GM12878 (cell line): ENCODE data around the gene GOLIM4. TPM values are rescaled to one million over a fixed set of nuclear protein-coding genes. Genes with fewer than 3 reads are reported as not detected.

Source experiments
- CBX5 ChIP-seq: sonication (generic); IDR thresholded peaks from 2 replicates; pipeline ENCODE4 v1.6.1; 2016; ENCODE audit warnings: low read depth, moderate library complexity, mild to moderate bottlenecking, inconsistent platforms
- EP300 ChIP-seq, 2 experiments: fragments of 150-350 bp in 1 of 2; IDR thresholded peaks; 2 replicates each; pipeline ENCODE4 v1.6.1; 2011 to 2012; ENCODE audit warnings: low read depth in 2 of 2, low read length in 2 of 2, borderline replicate concordance in 1 of 2, improper control_type of control experiment in 1 of 2, inconsistent platforms in 1 of 2; ENCODE audit not compliant: control insufficient read depth in 1 of 2
- ESRRA ChIP-seq: IDR thresholded peaks from 2 replicates; pipeline ENCODE4 v1.6.1; 2012; ENCODE audit warnings: mild to moderate bottlenecking, low read length, improper control_type of control experiment
- FOXM1 ChIP-seq: IDR thresholded peaks from 2 replicates; pipeline ENCODE4 v1.6.1; 2012; ENCODE audit warnings: low read depth, mild to moderate bottlenecking, inconsistent platforms, low read length, moderate library complexity
- HCFC1 ChIP-seq: fragments of 150-350 bp; IDR thresholded peaks from 2 replicates; pipeline ENCODE4 v1.6.1; 2014; ENCODE audit warnings: low read length
- JUNB ChIP-seq: IDR thresholded peaks from 2 replicates; pipeline ENCODE4 v1.6.1; 2016; ENCODE audit warnings: antibody characterized with exemption, mild to moderate bottlenecking
- MYC ChIP-seq: IDR thresholded peaks from 2 replicates; pipeline ENCODE4 v1.6.1; 2011; ENCODE audit warnings: mild to moderate bottlenecking, low read length, moderate library complexity, inconsistent platforms; ENCODE audit not compliant: insufficient read depth, insufficient replicate concordance, insufficient read length, severe bottlenecking
- NFXL1 ChIP-seq: fragments of 450-650 bp; IDR thresholded peaks from 2 replicates; pipeline ENCODE4 v1.6.1; 2017; ENCODE audit warnings: antibody characterized with exemption, mild to moderate bottlenecking, borderline replicate concordance
- NR2C2 ChIP-seq: IDR thresholded peaks from 2 replicates; pipeline ENCODE4 v1.6.1; 2011; ENCODE audit warnings: borderline replicate concordance, low read depth; ENCODE audit not compliant: control insufficient read depth, insufficient read length
- POLR2AphosphoS2 ChIP-seq: IDR thresholded peaks from 2 replicates; pipeline ENCODE4 v1.6.1; 2011; ENCODE audit warnings: low read depth, mild to moderate bottlenecking, low read length, improper control_type of control experiment, moderate library complexity
- POU2F2 ChIP-seq: IDR thresholded peaks from 3 replicates; pipeline ENCODE4 v1.6.1; 2011; ENCODE audit warnings: low read depth, mild to moderate bottlenecking, low read length, borderline replicate concordance
- RELA ChIP-seq: fragments of 450-650 bp; IDR thresholded peaks from 2 replicates; pipeline ENCODE4 v1.8.0; 2014; ENCODE audit warnings: borderline replicate concordance; ENCODE audit not compliant: partially characterized antibody
- STAT1 ChIP-seq: fragments of 450-650 bp; conservative IDR thresholded peaks from 2 replicates; pipeline ENCODE4 v1.6.1; 2014; ENCODE audit warnings: antibody characterized with exemption, mild to moderate bottlenecking
- ZBED1 ChIP-seq: IDR thresholded peaks from 2 replicates; pipeline ENCODE4 v1.6.1; 2016; ENCODE audit warnings: borderline replicate concordance
- ZNF274 ChIP-seq: IDR thresholded peaks from one replicate; pipeline ENCODE4 v1.8.0; 2011; ENCODE audit not compliant: insufficient read length, insufficient read depth
- ZNF622 ChIP-seq: fragments of 450-650 bp; IDR thresholded peaks from 2 replicates; pipeline ENCODE4 v1.6.1; 2017; ENCODE audit warnings: mild to moderate bottlenecking, inconsistent platforms
- polyA plus RNA-seq, 11 experiments: library from polyadenylated mRNA; depleted of rRNA in 4 of 11; unstranded in 6 of 11; stranded (reverse) in 5 of 11; fragments of >200 nt; fragmentation: Nextera tagmentation in 4 of 11; fragmentation: Illumina TruSeq in 1 of 11; extraction: Ambion mirVana in 4 of 11; extraction: Trizol in 1 of 11; gene quantifications; 1 replicate in 1 of 11; 2 replicates in 10 of 11; pipeline versions ENCODE4 v1.2.1 to v1.2.3, GENCODE V29; 2011 to 2016; ENCODE audit warnings: inconsistent platforms in 2 of 11, missing spikeins in 2 of 11, low read depth in 1 of 11
- total RNA-seq, 4 experiments: library from RNA; depleted of rRNA in 3 of 4; stranded (reverse); fragments of >200 nt in 3 of 4; fragmentation: Illumina TruSeq in 1 of 4; extraction: Trizol in 1 of 4; gene quantifications; 2 replicates each; pipeline versions ENCODE4 v1.2.1 to v1.2.3, GENCODE V29; 2013 to 2021
- TF ChIP-seq, protein P1 (sequence below): fragments of 450-650 bp; IDR thresholded peaks from 2 replicates; pipeline ENCODE4 v1.6.1; 2017; ENCODE audit warnings: mild to moderate bottlenecking, moderate library complexity
- TF ChIP-seq, protein P2 (sequence below): fragments of 150-350 bp; IDR thresholded peaks from 2 replicates; pipeline ENCODE4 v1.6.1; 2014; ENCODE audit warnings: mild to moderate bottlenecking, low read depth, low read length
- TF ChIP-seq, protein P3 (sequence below): fragments of 450-650 bp; IDR thresholded peaks from 2 replicates; pipeline ENCODE4 v1.6.1; 2017; ENCODE audit warnings: antibody characterized with exemption, mild to moderate bottlenecking, moderate library complexity
- TF ChIP-seq, protein P4 (sequence below): IDR thresholded peaks from 2 replicates; pipeline ENCODE4 v1.6.1; 2011; ENCODE audit warnings: borderline replicate concordance, low read depth, mild to moderate bottlenecking, moderate library complexity, low read length; ENCODE audit not compliant: insufficient read depth, poor library complexity, severe bottlenecking

The GOLIM4 gene
- total and polyA plus RNA-seq, 10 of the 15 experiments (the other 5 are each of a cell fraction or from before 2014, with no cell fraction given), result 11.1 to 32.4 (median 19.3) TPM

DNA sequence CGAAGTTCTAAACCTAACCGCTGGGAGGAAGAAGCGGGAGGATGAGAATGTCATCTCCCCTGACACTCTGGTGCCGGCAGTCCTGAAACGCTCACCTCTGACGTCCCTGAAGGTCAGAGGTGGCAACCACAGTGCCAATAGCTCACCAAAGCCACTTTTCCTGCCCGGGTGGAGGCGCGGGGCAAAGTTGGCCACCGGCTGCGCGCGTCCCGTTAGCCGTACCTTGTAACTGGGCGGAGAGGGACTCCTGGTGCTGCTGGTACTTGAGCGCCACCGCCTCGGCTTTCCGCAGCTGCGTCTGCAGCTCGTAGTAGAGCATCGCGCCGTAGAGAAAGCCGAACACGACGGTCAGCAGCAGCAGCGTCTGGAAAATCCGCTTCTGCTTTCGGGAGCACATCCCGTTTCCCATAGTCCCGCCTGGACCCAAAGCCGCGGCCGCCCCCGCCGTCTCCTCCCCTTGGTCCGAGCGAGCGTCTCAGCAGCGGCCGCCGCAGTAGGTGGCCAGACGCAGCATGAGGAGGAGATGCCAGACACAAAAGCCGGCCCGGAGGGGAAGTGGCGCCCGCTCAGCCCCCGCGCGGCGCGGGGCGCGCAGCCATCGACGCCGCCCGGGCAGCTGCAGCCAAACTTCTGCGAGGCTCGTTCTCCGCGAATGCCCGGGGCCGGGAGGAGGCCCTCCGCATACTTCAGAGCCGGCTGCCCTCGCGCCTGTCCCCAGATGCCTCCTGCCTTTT lies 680 bp downstream of the GOLIM4 start (continued):
- TF ChIP-seq, protein P1, sequence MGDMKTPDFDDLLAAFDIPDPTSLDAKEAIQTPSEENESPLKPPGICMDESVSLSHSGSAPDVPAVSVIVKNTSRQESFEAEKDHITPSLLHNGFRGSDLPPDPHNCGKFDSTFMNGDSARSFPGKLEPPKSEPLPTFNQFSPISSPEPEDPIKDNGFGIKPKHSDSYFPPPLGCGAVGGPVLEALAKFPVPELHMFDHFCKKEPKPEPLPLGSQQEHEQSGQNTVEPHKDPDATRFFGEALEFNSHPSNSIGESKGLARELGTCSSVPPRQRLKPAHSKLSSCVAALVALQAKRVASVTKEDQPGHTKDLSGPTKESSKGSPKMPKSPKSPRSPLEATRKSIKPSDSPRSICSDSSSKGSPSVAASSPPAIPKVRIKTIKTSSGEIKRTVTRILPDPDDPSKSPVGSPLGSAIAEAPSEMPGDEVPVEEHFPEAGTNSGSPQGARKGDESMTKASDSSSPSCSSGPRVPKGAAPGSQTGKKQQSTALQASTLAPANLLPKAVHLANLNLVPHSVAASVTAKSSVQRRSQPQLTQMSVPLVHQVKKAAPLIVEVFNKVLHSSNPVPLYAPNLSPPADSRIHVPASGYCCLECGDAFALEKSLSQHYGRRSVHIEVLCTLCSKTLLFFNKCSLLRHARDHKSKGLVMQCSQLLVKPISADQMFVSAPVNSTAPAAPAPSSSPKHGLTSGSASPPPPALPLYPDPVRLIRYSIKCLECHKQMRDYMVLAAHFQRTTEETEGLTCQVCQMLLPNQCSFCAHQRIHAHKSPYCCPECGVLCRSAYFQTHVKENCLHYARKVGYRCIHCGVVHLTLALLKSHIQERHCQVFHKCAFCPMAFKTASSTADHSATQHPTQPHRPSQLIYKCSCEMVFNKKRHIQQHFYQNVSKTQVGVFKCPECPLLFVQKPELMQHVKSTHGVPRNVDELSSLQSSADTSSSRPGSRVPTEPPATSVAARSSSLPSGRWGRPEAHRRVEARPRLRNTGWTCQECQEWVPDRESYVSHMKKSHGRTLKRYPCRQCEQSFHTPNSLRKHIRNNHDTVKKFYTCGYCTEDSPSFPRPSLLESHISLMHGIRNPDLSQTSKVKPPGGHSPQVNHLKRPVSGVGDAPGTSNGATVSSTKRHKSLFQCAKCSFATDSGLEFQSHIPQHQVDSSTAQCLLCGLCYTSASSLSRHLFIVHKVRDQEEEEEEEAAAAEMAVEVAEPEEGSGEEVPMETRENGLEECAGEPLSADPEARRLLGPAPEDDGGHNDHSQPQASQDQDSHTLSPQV, result no peak
- TF ChIP-seq EP300 (IDR thresholded peaks at IDR 0.05; ENCODE audit: borderline replicate concordance in 1 of 2, control insufficient read depth in 1 of 2, low read depth in 2 of 2, low read length in 2 of 2) (no peak), ZNF274 (no peak), CBX5 (peak; percentile 15; the same call in 1 of the 2 replicates), FOXM1 (no peak), STAT1 (no peak), POLR2AphosphoS2 (no peak), MYC (peak; percentile 40), JUNB (no peak), NR2C2 (no peak), ZNF622 (no peak), ESRRA (peak; percentile 58; the same call in 1 of the 2 replicates), ZBED1 (no peak), NFXL1 (no peak), HCFC1 (no peak), RELA (no peak), POU2F2 (no peak)
- TF ChIP-seq, protein P2, sequence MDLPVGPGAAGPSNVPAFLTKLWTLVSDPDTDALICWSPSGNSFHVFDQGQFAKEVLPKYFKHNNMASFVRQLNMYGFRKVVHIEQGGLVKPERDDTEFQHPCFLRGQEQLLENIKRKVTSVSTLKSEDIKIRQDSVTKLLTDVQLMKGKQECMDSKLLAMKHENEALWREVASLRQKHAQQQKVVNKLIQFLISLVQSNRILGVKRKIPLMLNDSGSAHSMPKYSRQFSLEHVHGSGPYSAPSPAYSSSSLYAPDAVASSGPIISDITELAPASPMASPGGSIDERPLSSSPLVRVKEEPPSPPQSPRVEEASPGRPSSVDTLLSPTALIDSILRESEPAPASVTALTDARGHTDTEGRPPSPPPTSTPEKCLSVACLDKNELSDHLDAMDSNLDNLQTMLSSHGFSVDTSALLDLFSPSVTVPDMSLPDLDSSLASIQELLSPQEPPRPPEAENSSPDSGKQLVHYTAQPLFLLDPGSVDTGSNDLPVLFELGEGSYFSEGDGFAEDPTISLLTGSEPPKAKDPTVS, result no peak
- TF ChIP-seq, protein P3, sequence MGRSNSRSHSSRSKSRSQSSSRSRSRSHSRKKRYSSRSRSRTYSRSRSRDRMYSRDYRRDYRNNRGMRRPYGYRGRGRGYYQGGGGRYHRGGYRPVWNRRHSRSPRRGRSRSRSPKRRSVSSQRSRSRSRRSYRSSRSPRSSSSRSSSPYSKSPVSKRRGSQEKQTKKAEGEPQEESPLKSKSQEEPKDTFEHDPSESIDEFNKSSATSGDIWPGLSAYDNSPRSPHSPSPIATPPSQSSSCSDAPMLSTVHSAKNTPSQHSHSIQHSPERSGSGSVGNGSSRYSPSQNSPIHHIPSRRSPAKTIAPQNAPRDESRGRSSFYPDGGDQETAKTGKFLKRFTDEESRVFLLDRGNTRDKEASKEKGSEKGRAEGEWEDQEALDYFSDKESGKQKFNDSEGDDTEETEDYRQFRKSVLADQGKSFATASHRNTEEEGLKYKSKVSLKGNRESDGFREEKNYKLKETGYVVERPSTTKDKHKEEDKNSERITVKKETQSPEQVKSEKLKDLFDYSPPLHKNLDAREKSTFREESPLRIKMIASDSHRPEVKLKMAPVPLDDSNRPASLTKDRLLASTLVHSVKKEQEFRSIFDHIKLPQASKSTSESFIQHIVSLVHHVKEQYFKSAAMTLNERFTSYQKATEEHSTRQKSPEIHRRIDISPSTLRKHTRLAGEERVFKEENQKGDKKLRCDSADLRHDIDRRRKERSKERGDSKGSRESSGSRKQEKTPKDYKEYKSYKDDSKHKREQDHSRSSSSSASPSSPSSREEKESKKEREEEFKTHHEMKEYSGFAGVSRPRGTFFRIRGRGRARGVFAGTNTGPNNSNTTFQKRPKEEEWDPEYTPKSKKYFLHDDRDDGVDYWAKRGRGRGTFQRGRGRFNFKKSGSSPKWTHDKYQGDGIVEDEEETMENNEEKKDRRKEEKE, result no peak
- TF ChIP-seq, protein P4, sequence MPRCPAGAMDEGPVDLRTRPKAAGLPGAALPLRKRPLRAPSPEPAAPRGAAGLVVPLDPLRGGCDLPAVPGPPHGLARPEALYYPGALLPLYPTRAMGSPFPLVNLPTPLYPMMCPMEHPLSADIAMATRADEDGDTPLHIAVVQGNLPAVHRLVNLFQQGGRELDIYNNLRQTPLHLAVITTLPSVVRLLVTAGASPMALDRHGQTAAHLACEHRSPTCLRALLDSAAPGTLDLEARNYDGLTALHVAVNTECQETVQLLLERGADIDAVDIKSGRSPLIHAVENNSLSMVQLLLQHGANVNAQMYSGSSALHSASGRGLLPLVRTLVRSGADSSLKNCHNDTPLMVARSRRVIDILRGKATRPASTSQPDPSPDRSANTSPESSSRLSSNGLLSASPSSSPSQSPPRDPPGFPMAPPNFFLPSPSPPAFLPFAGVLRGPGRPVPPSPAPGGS, result no peak
